Glomerular visceral epithelial cell (primary cell): ENCODE measurements around the gene COA8.
"Not testable (repeated sequence)": the region's sequence is repeated elsewhere in the genome, so short reads cannot be mapped to it uniquely, and the experiment has no call there.

Source experiments
- DNase-seq: peaks from one replicate; pipeline ENCODE4 v3.0.0-alpha.2; 2016; ENCODE audit errors: extremely low spot score

Gene COA8

DNA sequence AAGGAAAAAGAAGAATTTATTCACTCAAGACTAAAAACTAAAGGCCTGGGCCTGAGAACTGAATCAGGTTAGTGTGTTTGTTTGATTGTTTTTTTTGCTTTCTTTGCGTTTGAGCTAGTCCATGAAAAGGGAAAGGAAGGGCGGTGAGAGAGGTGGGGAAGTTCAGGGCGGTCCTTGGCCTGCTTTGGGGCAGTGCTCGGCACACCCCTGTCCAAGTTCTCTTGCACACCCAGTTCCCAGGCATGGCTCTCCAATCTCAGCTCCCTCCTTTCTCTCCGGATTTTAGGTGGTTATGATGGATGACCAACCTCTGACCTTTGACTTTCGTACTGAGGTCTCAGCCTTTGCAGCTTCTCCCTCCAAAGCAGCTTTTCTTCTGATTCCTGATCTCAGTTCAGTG, 11.3 kb downstream of the COA8 start:
- no peak for DNase-seq

- no peak for DNase-seq
Observed at GRCh38 chr14:103574707-103575285, 12.0 kb downstream of the COA8 start.

GRCh38 chr14:103576371-103577024, 13.7 kb downstream of the COA8 start:
- peak; percentile 76 for DNase-seq

- DNase-seq, result no peak
Observed at GRCh38 chr14:103578401-103579075, 15.8 kb downstream of the COA8 start.

- DNase-seq, result no peak
Observed at GRCh38 chr14:103581206-103581605, 18.4 kb downstream of the COA8 start.

- no peak for DNase-seq
Observed at GRCh38 chr14:103581954-103582703, 19.4 kb downstream of the COA8 start.

GRCh38 chr14:103584326-103584915, 21.7 kb downstream of the COA8 start:
- no peak for DNase-seq

DNA sequence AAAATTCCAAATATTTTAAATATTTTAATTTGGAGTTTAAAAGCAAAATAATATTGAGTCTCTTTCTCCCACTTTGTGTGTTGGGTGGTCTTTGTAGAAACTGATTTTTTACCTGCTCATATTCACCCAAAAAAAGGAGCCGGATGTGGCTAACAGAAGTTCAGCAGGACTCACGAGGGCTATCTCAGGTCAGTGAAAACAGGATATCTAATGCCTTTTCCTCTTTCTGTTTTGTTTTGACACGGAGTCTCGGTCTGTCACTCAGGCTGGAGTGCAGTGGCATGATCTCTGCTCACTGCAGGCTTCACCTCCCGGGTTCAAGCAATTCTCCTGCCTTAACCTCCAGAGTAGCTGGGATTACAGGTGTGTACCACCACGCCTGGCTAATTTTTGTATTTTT, 30.8 kb downstream of the COA8 start:
- no peak for DNase-seq

DNA sequence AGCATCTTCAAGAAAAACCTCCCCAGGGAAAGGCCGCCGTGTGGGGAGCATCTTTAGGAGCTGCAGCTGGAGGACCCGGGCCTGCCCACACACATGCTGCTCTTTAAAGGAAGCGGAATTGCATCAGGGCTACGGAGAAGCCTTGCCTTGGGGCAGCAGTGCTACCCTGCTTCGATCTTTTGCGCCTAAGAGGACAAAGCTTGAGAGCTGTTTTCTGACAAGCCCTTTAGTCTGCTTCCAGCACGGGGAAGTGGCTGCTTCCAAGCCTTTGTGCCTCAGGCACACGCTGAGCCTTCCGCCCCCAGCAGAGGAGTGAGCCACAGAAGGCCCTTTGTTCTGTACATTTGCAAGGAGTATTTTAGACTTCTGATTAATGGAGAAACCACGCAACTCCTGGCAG, 31.5 kb downstream of the COA8 start:
- no peak for DNase-seq

DNA sequence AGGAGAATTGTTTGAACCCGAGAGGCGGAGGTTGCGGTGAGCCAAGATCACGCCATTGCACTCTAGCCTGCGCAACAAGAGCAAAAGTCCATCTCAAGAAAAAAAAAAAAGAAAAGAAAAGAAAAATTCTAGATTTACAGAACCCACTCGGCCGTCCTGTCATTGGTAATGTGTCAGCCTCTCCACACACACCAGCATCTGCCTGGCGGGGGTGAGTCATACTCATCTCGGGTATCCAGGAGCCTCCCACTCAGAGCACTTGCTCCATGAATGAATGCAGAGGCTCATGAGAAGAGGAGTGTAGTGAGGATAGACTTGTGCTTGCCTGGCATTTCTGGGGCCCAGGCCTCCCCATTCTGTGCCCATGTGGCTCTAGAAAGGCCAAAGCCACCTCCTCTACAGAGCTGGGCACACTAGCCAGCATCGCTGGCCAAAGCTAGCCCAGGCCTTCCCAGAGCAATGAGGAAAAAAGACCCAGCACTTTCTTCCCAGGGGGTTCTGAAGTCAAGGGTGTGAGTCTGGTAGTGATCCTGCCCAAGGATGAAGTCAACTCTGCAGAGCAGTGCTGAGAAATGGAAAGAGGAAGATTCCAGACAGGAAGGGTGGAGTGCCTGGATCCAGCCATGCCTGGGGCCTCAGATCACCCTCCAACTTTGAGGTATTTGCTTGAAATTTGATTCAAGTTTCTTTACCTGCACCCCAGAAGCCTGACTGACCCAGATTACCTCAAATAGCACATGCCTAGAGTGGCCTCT, 35.0 kb downstream of the COA8 start:
- DNase-seq, result peak; percentile 79

- no peak for DNase-seq
Observed at GRCh38 chr14:103600503-103600902, 37.7 kb downstream of the COA8 start.

DNA sequence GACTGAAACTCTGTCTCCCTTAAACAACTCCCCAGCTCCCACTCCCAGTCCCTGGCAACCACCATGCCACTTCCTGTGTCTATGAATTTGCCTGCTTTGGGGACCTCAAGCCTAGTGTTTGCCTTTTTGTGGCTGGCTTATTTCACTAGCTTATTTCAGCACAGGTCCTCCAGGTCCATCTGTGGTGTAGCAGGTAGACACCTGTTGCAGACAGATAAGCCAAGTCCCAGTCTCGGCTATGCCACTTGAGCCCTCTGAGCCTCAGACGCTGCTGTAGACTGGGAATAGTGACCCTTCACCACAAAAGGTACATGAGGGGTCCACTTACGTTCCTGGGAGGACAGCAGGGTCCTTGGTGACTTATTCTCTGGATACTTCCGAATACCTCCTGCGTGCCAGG, 41.9 kb downstream of the COA8 start:
- DNase-seq, result no peak

DNA sequence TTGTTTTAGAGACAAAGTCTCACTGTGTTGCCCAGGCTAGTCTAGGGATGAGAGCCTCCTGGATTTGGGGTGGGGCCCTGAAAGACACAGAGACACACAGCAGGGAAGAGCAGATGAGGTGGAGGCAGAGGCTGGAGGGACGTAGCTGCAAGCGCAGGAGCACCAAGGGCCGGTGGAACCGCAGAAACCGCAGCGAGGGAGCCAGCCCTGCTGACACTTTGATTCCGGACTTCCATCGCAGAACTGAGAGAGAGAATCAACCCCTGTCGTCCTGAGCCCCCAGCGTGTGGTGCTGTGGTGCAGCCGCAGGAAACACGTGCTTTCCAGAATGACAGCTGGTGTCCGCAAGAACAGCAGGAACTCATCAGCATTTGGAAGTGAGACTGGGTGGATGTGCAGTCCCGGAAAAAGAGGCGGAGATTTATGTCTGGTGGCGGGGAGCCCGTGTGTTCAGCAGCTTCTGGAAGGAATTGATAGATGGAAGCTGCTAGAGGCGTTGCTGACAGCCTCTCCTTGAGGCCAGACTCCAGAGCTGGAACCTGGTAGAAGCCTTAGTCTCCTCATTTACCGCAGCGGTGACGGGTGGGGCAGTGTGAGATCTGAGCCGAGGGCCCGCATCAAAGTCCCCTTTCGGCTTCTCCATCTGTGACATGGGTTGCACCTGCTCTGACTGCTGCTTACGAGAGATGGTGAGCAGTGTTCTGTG, 44.4 kb downstream of the COA8 start:
- DNase-seq, result peak; percentile 84

- DNase-seq, result no peak
Observed at GRCh38 chr14:103607822-103608221, 45.1 kb downstream of the COA8 start.

- not testable (repeated sequence) for DNase-seq
Observed at GRCh38 chr14:103609081-103609480, 46.3 kb downstream of the COA8 start.

DNA sequence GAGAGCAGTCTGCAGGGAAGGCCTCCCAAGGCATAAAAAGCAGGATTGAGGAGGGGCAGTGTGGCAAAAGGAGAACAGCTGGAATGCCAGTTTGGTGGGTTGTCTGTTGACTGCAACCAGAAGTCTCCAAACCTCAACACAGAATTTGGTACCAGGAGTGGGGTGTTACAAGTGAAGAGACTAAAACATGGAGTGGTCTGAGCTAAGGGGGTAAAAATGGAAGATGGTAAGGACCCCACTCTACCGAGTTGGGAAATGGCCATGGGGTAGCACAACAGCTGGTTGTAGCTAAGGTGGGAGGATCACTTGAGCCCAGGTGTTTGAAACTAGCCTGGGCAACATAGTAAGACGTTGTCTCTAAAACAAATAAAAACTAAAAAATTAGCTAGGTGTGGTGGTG, 48.5 kb downstream of the COA8 start:
- DNase-seq, result no peak

DNA sequence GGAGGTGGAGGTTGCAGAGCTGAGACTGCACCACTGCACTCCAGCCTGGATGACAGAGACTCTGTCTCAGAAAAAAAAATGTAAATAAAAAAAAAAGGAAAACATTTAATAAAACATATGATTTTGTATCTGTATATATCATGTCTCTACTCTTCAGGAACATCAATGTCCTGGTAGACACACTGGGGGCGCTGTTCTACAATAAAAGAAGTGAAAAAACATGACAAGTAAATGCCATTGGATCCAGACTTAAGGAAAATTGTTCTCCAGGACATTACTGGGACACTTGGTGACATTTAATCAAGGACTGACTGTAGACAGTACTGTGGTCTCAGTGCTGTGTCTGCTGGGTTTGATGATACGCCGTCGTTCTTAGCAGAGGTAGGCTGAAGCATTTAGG, 50.8 kb downstream of the COA8 start:
- no peak for DNase-seq

- DNase-seq, result no peak
Observed at GRCh38 chr14:103616635-103617300, 54.0 kb downstream of the COA8 start.

DNA sequence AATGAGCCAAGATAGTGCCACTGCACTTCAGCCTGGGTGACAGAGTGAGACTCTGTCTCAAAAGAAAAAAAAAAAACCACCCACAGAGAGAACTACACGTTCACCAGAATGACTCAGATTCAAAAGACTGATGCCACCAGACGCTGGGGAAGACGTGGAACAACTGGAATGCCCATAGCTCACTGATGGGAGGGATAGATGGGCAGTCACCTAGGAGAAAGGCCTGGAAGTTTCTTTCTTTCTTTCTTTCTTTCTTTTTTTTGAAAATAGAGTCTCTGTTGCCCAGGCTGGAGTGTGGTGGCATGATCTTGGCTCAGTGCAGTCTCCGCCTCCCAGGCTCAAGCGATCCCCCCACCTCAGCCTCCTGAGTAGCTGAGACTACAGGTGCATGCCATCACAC, 56.3 kb downstream of the COA8 start:
- peak; percentile 60 for DNase-seq

GRCh38 chr14:103621860-103622259, 59.1 kb downstream of the COA8 start:
- no peak for DNase-seq
